ENCODE data around the gene KATNAL2. TPM values are rescaled to one million over a fixed set of nuclear protein-coding genes. Genes with fewer than 3 reads are reported as not detected.
A peak's percentile ranks its signal among the peaks of the same experiment; 100 is the strongest.

The KATNAL2 gene
- total RNA-seq, 1 donor from 2014 or later, result 3.5 TPM

DNA sequence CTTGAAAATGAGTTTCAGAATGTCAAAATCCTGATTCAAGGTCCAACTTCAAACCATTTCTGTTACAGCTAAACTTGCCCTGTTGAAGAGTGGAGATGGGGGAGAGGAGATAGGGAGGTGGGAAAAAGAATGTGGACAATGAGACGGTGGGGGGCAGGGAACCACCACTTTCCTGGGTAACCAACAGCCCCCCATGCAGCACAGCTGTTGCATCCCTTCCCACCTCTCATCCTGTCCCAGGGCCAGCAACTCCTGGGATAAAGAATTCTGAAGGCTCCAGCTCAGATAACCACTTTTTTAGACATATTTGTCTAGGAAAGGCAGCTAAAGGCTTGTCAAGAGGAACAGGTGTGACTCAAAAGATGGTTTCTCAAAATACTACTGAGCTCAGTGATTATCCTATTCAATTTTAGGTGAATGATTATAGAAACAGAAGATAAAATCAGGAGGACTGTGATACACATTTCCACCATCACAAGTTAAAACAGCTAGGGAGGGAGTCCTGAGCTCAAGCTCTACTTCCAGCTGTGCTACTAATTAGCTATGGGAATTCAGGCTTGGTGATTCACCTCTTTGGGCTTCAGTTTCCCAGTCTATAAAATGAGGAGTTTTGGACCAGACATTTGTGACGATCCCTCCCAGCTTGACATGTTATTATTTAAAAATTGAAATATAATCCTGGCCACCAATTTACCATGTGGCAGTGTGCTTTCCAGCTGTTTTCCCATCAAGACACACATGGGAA, 196.6 kb downstream of the KATNAL2 start:
- no peak for DNase-seq (ENCODE audit: low spot score)

DNA sequence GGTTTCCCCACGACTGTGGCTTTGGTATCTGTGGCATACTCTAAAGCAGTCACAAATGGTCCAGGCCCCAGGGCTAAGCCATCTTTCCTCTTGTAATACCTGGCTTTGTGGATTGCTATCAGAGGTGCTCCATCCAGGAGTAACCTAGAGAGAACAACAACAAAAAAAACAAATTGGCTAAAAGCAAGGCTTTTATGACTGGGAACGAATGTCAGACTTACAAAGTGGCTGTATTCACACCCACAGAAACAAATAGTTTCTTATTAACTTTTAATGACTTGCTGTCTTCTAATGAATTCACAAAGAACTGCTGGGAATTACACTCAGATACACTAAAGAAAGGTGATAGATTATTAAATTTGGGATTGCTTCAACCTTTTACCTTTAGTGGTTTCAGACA, 197.8 kb downstream of the KATNAL2 start:
- DNase-seq (ENCODE audit: low spot score), result no peak

DNA sequence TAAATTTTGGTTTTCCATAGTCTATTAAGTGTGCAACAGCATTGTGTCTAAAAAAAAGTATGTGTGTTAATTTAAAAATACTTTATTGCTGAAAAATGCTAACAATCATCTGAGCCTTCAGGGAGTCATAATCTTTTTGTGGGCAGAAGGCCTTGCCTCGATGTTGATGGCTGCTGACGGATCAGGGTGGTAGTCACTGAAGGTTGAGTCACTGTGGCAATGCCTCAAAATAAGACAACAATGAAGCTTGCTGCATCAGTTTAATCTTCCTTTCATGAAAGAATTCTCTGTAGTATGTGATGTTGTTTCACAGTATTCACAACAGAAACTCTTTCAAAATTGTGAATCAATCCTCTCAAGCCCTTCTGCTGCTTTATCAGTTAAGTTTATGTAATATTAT, 201.6 kb downstream of the KATNAL2 start:
- no peak for DNase-seq (ENCODE audit: low spot score)

DNA sequence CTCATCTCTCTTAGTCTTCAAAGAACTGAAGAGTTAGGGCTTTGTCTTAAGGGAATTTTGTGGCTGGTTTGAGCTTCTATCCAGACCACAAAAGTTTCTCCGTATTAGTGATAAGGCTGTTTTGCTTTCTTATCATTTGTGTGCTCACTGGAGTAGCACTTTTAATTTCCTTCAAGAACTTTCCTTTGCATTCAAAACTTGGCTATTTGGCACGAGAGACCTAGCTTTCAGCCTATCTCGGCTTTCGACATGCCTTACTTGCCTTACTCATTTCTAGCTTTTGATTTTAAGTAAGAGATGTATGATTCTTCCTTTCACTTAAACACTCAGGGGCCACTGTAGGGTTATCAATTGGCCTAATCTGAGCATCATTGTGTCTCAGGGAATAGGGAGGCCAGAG, 203.0 kb downstream of the KATNAL2 start:
- DNase-seq (ENCODE audit: low spot score), result no peak

DNA sequence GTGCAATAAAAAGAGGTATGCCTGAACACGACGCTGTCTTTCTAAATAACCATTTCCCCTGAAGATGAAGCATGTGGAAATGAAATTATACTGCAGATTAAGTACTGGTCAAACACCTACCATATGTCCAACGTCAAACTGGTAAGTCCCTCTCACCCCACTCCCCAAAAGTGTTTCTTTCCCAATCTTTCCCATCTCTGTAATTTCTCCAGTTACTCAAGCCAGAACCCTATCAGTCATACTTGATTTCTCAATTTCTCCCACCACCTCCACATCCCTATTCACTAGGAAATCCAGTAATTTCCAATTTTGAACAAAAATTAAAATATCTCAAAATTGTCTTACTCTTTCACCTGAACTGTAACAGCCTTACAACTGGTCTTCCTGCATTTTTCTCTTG, 203.7 kb downstream of the KATNAL2 start:
- DNase-seq (ENCODE audit: low spot score), result no peak

DNA sequence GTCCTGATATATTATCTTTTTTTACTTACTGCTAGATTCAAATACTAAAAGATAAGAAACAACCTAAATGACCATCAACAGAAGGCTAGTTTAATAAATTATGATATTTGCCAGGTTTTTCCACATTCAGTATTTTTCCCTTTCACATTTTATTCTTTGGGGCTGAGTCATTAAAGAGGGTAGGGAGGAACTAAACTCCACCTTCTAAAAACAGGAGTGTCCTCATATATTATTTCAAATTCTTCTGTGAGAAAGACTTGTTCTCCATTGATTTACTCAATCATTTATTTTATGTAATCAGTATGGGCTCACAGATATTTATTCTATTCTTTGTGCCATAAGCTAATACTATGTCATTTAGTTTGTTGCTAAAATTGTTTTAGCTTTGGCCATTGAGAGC, 223.9 kb downstream of the KATNAL2 start:
- DNase-seq (ENCODE audit: low spot score), result no peak

DNA sequence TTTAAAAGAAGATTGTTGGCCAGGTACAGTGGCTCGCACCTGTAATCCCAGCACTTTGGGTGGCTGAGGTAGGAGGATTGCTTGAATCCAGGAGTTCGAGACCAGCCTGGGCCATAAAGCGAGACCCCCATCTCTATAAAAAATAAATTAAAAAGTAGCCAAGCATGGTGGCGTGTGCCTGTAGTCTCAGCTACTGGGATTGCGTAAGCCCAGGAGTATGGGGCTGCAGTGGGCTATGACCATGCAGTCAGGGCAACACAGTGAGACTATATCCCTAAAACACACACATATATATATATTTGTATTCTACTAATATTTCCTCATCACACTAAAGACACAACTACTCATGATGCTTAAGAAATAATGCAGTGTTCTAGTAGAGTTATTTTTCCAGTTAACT, 225.8 kb downstream of the KATNAL2 start:
- no peak for DNase-seq (ENCODE audit: low spot score)

DNA sequence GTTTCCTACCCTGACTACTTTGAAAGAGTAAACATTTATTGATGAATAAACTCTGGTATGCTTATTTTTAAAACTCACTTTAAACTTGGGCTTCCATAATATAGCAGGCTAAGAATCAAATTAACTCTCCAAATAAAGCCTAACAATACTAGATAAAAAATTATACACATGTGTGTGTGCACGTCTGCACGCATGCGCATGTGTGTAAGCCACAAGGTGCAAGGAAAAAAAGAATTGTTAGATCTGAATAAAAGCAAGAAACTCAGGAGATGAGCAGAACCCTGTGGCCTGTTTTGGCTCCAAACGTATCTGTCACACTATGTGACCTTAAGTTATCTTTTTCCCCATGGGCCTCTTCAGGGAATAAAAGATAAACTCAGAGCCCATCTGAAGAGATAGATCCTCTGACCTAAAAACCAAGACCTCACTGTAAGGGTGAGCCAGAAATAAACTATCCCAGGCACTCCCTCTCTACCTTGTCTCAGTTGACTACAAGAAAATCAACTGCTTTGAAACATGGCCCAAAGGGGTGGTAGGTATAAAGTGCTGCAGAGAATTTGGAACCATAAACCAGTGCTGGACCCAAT, 226.6 kb downstream of the KATNAL2 start:
- DNase-seq (ENCODE audit: low spot score), result no peak

DNA sequence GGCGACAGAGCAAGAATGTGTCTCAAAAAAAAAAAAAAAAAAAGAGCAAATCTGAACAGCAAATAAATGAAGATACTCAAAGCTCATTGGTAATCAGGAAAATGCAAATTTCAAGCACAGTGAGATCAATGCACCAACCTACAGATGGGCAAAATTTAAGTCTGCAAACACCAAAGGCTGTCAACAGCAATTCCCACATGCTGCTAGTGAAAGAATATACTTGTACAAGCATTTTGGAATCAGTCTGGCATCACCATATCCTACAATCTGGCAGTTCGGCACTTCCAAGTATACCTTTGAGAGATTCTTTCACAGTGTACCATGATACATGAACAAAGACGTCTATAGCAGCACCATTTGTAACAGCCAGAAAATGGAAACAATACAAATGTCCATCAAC, 228.8 kb downstream of the KATNAL2 start:
- no peak for DNase-seq (ENCODE audit: low spot score)

DNA sequence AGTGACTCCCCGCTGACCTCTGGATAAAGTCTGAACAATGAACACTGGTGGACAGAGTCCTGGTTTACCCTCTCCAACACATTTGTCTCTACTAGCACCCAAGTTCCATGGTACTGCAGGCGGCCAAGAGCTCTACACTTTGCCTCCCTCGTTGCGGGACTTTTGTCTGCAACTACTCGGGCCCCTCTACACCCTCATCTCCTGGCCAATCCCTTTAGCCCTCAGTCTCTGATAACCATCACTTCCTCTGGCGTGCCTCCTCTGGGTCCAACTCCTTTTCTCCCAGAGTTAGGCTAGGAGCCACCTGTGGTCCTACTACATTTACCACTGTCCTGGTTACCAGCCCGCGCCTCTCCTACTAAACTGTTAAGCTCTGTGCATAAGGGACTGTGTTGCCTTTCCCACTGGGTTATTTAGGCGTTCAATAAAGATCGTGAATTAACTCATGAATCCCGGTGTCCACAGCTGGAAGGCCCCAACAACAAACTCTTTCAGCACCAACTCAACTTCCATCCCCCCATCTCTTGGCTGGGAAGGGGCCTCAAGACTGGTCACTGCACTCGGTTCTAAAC, 232.1 kb downstream of the KATNAL2 start:
- DNase-seq (ENCODE audit: low spot score), result no peak

DNA sequence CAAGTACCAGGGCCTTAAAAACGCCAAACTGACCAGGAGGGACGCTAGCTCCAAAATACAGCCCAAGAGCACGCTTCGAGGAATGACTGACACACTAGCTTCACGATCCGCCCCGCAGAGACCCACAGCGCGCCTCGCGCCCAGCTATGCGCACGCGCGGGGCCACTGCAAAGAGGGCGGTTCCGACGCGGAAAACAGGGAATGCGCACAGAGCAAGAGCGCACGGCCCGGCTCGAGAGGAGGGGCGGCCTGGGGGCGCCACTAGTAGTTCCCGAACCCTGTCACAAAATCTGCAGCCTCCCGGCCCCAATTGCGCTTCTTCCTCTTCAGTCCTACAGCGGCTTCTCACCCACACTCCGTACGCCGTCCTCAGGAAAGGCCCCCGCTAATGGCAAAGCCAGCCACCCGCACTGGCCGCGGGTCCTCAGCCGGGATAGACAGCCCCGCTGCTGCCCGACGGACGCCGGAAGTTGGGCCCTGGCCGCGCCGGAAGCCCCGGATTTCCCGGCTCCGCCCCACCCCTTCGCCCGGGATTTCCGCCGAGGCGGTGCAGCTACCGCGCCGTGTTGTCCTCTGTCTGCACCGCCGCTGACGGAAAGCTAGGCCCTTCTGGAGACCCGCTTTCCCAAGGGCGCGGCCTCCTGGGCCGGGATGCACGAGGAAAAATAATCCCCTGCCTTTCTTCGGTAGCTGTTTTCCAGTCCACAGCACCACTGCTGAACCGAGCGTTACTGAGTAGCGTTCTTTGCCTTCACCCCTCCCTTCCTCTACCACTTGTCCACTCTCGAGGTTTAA, 232.8 kb downstream of the KATNAL2 start, which contains the start of gene HDHD2:
HDHD2 (minus strand) TSS at position 472 of the 795 bp plus-strand sequence. CDS start 14,061 bp downstream, outside the sequence.
- DNase-seq (ENCODE audit: low spot score), result peak; percentile 85

DNA sequence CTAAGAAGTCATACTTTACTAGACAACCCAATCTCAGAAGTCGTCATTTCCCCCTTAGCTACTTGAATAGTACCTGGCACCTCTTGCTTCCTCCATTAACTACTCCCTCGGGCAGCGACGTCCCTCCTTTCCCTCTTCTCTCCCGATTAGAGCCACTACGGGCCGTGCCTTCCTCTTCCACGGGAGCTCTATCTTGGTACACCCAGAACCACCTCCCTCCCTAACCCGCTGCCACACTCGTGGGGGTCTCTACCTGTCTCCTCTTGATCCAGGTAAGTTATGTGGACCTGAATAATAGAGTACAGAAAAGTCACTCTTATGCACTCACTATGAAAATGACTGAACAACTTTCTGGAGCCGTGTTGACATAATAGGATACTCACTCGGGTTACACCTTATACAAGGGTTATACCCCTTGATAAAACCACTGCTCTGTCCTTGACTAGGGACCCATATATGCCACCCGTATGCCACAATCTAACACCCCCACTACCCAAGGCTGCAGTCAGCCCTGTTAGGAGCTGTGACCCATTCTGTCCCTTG, 233.5 kb downstream of the KATNAL2 start:
- DNase-seq (ENCODE audit: low spot score), result peak; percentile 44

DNA sequence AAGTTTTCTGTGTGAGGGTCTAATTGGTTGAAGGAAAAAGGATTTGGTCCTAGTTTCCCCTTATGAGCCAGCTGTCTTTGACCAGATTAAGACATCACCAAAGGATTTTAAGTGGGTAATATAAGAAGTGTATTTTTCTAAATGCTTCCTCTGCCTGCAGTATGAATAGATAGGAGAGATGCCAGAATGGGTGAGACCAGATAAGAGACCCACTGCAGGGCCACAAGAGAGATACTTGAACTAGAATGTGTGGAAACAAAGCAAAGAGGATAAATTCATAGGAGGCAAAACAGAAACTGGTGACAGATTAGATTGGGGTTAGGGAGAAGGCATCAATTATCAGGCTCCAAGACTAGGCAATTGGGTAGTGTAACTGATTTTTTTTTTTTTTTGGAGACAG, 234.0 kb downstream of the KATNAL2 start:
- DNase-seq (ENCODE audit: low spot score), result no peak

Other genes with a start within 250 kb of the KATNAL2 start
- not detected for gene ST8SIA5, start 160.5 kb upstream of the KATNAL2 start, total RNA-seq
- gene PIAS2, start 95 bp upstream of the KATNAL2 start, total RNA-seq, result 59.9 TPM
- not detected for gene ELOA2, start 118.0 kb downstream of the KATNAL2 start, total RNA-seq
- 46.9 TPM for gene HDHD2, start 232.9 kb downstream of the KATNAL2 start, total RNA-seq

Measured in ureter (tissue), 1 donor.